Keratinocyte (primary cell): ENCODE measurements around the gene PARD3B. TPM values are rescaled to one million over a fixed set of nuclear protein-coding genes. Genes with fewer than 3 reads are reported as not detected.

Experiments used
- DNase-seq: peaks from one replicate; pipeline ENCODE4 v3.0.0-alpha.2; 2011; ENCODE audit warnings: low read depth, missing footprints, low spot score
- FAIRE-seq: peaks from 2 replicates; lab custom pipeline; 2011; peaks lifted over from hg19 to GRCh38; lab: Jason Lieb, UNC
- H2AFZ ChIP-seq: 2 replicates; pipeline ENCODE4 v1.6.0; 2012; ENCODE audit warnings: low read length, control low read depth, inconsistent platforms; ENCODE audit not compliant: control insufficient read depth
- H3K27ac ChIP-seq: 2 replicates; pipeline ENCODE4 v1.5.1; 2011; ENCODE audit warnings: low read length; ENCODE audit not compliant: control insufficient read depth, insufficient read depth
- H3K27me3 ChIP-seq: 3 replicates; pipeline ENCODE4 v1.6.0; 2011; ENCODE audit warnings: low read length; ENCODE audit not compliant: control insufficient read depth, insufficient read depth; ENCODE audit errors: extremely low read depth
- H3K36me3 ChIP-seq, 2 experiments: 2 replicates in 1 of 2; 3 replicates in 1 of 2; pipeline ENCODE4 v1.5.1; 2011; ENCODE audit warnings: low read length in 2 of 2, mild to moderate bottlenecking in 1 of 2; ENCODE audit not compliant: control insufficient read depth in 2 of 2, insufficient read depth in 2 of 2; ENCODE audit errors: extremely low read depth in 1 of 2
- H3K4me1 ChIP-seq: 3 replicates; pipeline ENCODE4 v1.5.1; 2011; ENCODE audit warnings: low read length; ENCODE audit not compliant: control insufficient read depth, insufficient read depth; ENCODE audit errors: extremely low read depth
- H3K4me2 ChIP-seq: 3 replicates; pipeline ENCODE4 v1.6.0; 2011; ENCODE audit warnings: low read depth, low read length; ENCODE audit not compliant: control insufficient read depth, insufficient read depth; ENCODE audit errors: extremely low read depth
- H3K4me3 ChIP-seq, 3 experiments: fragments of 200-600 bp in 1 of 3; sonication (generic) in 1 of 3; 2 replicates in 2 of 3; 3 replicates in 1 of 3; pipeline ENCODE4 v1.5.1; 2011 to 2016; ENCODE audit warnings: low read length in 3 of 3, mild to moderate bottlenecking in 3 of 3, control low read depth in 2 of 3, inconsistent platforms in 1 of 3, low read depth in 1 of 3, mixed read lengths in 1 of 3, mixed run types in 1 of 3, moderate library complexity in 1 of 3; ENCODE audit not compliant: control insufficient read depth in 2 of 3, insufficient read depth in 2 of 3; ENCODE audit errors: extremely low read depth in 1 of 3
- H3K79me2 ChIP-seq: 2 replicates; pipeline ENCODE4 v1.6.0; 2012; ENCODE audit warnings: low read length; ENCODE audit not compliant: control insufficient read depth, insufficient read depth
- H3K9ac ChIP-seq: 3 replicates; pipeline ENCODE4 v1.6.0; 2011; ENCODE audit warnings: low read length; ENCODE audit not compliant: control insufficient read depth, insufficient read depth; ENCODE audit errors: extremely low read depth
- H3K9me1 ChIP-seq: 3 replicates; pipeline ENCODE4 v1.6.0; 2011; ENCODE audit warnings: low read length; ENCODE audit not compliant: control insufficient read depth, insufficient read depth; ENCODE audit errors: extremely low read depth
- H3K9me3 ChIP-seq: 2 replicates; pipeline ENCODE4 v1.5.1; 2012; ENCODE audit warnings: low read depth, low read length; ENCODE audit not compliant: control insufficient read depth
- H4K20me1 ChIP-seq: 3 replicates; pipeline ENCODE4 v1.6.0; 2011; ENCODE audit warnings: low read length; ENCODE audit not compliant: control insufficient read depth, insufficient read depth; ENCODE audit errors: extremely low read depth
- EZH2 ChIP-seq: IDR thresholded peaks from one replicate; pipeline ENCODE4 v1.6.1; 2012; ENCODE audit warnings: inconsistent platforms, mild to moderate bottlenecking, low read length, moderate library complexity
- dilution Hi-C: fragments of 300-500 bp; cut with MboI; formaldehyde crosslinking; loops from one replicate; pipeline ENCODE4 v1.7.0; 2020; ENCODE audit warnings: low sequenced_read_pairs; ENCODE audit not compliant: extremely low pct_ligation_motif_present
- polyA plus RNA-seq, 5 experiments: library from polyadenylated mRNA; depleted of rRNA in 3 of 5; stranded (reverse) in 3 of 5; stranded (forward) in 1 of 5; unstranded in 1 of 5; fragments of >200 nt; gene quantifications; 1 replicate in 1 of 5; 2 replicates in 3 of 5; 3 replicates in 1 of 5; pipeline versions ENCODE4 v1.2.1 to v1.2.3, GENCODE V29; 2011 to 2012; ENCODE audit warnings: missing spikeins in 2 of 5, low read depth in 1 of 5, low replicate concordance in 1 of 5
- TF ChIP-seq, protein P1 (sequence below), 3 experiments: IDR thresholded peaks in 1 of 3; conservative IDR thresholded peaks in 1 of 3; optimal IDR thresholded peaks in 1 of 3; 2 replicates in 2 of 3; 3 replicates in 1 of 3; pipeline versions ENCODE3 to v1.5.1; 2011; ENCODE audit warnings: low read length in 3 of 3, mild to moderate bottlenecking in 3 of 3, moderate library complexity in 2 of 3, control low read depth in 1 of 3, inconsistent platforms in 1 of 3; ENCODE audit not compliant: insufficient read depth in 2 of 3; ENCODE audit errors: extremely low read depth in 1 of 3

The PARD3B gene
- polyA plus RNA-seq, 1 donor (not counting 4 experiments of a cell fraction or from before 2014, with no cell fraction given) = 1.2 TPM

DNA sequence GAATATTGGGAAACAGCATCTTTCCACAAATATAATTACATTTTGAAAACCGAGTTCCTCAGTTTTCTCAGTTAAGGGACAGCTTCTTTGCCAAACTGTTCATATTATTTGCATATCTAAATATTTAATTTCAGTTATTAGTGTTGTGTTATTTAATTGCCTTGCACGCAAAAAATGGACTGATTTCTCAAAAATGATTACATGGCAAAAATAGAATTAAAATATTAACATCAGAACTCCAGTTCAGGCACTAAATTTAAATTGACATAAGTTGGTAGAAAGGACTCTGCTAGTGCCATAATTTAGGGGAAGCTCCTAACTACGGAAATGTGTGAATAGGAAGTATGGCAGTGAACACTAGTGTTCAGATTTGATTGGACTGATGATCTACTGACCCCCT lies 209.6 kb downstream of the PARD3B start:
- no peaks in the 10 kb centered on the region for H3K9me1 ChIP-seq
- H3K4me2 ChIP-seq = no peak overlapping the region
- no peaks in the 10 kb centered on the region for H3K36me3 ChIP-seq
- no peak overlapping the region for H3K4me3 ChIP-seq
- no peaks in the 10 kb centered on the region for H3K9me3 ChIP-seq
- no peaks in the 10 kb centered on the region for H4K20me1 ChIP-seq
- H3K9ac ChIP-seq = no peak overlapping the region
- FAIRE-seq (no peak), DNase-seq (no peak)
- no peaks in the 10 kb centered on the region for H3K4me1 ChIP-seq
- H3K27me3 ChIP-seq = no peaks in the 10 kb centered on the region
- no peak overlapping the region for H2AFZ ChIP-seq
- dilution Hi-C loops = no loop called here
- H3K27ac ChIP-seq = no peak overlapping the region
- no peaks in the 10 kb centered on the region for H3K79me2 ChIP-seq
- TF ChIP-seq, protein P1, sequence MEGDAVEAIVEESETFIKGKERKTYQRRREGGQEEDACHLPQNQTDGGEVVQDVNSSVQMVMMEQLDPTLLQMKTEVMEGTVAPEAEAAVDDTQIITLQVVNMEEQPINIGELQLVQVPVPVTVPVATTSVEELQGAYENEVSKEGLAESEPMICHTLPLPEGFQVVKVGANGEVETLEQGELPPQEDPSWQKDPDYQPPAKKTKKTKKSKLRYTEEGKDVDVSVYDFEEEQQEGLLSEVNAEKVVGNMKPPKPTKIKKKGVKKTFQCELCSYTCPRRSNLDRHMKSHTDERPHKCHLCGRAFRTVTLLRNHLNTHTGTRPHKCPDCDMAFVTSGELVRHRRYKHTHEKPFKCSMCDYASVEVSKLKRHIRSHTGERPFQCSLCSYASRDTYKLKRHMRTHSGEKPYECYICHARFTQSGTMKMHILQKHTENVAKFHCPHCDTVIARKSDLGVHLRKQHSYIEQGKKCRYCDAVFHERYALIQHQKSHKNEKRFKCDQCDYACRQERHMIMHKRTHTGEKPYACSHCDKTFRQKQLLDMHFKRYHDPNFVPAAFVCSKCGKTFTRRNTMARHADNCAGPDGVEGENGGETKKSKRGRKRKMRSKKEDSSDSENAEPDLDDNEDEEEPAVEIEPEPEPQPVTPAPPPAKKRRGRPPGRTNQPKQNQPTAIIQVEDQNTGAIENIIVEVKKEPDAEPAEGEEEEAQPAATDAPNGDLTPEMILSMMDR (optimal IDR thresholded peaks at IDR 0.05 in 1 of 3, IDR thresholded peaks at IDR 0.05 in 1 of 3, conservative IDR thresholded peaks at IDR 0.05 in 1 of 3; ENCODE audit: extremely low read depth in 1 of 3, insufficient read depth in 2 of 3, low read length in 3 of 3) = no peak
- no peak for TF ChIP-seq EZH2

DNA sequence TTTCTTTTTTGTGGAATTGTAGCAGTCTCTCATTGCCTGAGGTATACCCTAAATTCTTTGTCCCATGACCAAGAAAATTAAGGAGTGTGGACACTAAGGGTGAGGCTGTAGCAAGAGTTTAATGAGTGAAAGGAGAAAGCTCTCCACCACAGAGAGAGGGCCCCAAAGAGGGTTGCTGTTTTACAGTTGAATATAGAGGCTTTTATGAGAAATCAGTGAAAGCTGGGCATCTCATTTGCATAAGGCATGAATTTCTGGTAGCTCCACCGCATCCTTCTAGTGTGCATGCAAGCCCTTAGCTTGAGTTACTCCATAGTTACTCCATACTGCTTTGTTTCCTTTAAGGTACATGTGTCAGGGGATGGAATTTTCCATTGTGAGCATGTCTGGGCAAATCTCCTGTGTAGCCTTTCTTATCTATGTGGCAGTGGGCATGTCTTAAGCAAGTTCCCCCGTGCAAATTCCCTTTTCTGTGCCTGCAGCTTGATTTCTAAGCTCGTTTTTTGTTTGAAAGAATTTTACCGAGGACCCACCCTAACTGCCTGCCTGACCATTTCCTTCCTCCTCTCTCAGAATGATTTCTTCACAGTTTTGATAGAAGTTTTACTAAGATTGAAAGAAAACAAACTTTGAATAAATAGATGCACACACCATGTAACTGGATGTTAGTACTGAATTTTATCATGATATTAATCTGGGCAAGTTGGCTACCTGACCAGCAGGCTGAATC lies 218.9 kb downstream of the PARD3B start:
- no peak for TF ChIP-seq EZH2
- TF ChIP-seq, protein P1 (optimal IDR thresholded peaks at IDR 0.05 in 1 of 3, IDR thresholded peaks at IDR 0.05 in 1 of 3, conservative IDR thresholded peaks at IDR 0.05 in 1 of 3; ENCODE audit: extremely low read depth in 1 of 3, insufficient read depth in 2 of 3, low read length in 3 of 3) = no peak
- Histone ChIP-seq H3K4me1 (no peaks in the 10 kb centered on the region), H3K9me1 (no peaks in the 10 kb centered on the region), H3K4me2 (no peak overlapping the region), H2AFZ (peak overlapping the region; percentile 13), H3K9ac (no peak overlapping the region), H3K27me3 (no peaks in the 10 kb centered on the region), H3K79me2 (no peaks in the 10 kb centered on the region), H3K27ac (no peak overlapping the region), H3K9me3 (peaks cover 6% of the 10 kb centered on the region), H3K4me3 (no peak overlapping the region), H3K36me3 (no peaks in the 10 kb centered on the region), H4K20me1 (no peaks in the 10 kb centered on the region)
- DNase-seq = no peak
- no peak for FAIRE-seq
- dilution Hi-C loops = no loop called here
